ENCODE data around the gene CCDC88A.
"Not testable (repeated sequence)": the region's sequence is repeated elsewhere in the genome, so short reads cannot be mapped to it uniquely, and the experiment has no call there.

- not testable (repeated sequence) for TF ChIP-seq NRF1 (IDR thresholded peaks at IDR 0.05; ENCODE audit: low read depth, low read length); EP300 (IDR thresholded peaks at IDR 0.05; ENCODE audit: borderline replicate concordance in 1 of 2, low read depth in 1 of 2, low read length in 1 of 2); ELF1 (IDR thresholded peaks at IDR 0.05); CTCF (IDR thresholded peaks at IDR 0.05); USF2 (IDR thresholded peaks at IDR 0.05; ENCODE audit: borderline replicate concordance, low read depth, low read length); POLR2AphosphoS5 (IDR thresholded peaks at IDR 0.05; ENCODE audit: low read depth, low read length); MXI1 (IDR thresholded peaks at IDR 0.05; ENCODE audit: low read depth, low read length); ZBTB33 (IDR thresholded peaks at IDR 0.05; ENCODE audit: borderline replicate concordance, low read depth); EZH2phosphoT487 (IDR thresholded peaks at IDR 0.05; ENCODE audit: borderline replicate concordance, low read depth); MEF2A (IDR thresholded peaks at IDR 0.05; ENCODE audit: borderline replicate concordance, low read depth)
- TF ChIP-seq, protein P1, sequence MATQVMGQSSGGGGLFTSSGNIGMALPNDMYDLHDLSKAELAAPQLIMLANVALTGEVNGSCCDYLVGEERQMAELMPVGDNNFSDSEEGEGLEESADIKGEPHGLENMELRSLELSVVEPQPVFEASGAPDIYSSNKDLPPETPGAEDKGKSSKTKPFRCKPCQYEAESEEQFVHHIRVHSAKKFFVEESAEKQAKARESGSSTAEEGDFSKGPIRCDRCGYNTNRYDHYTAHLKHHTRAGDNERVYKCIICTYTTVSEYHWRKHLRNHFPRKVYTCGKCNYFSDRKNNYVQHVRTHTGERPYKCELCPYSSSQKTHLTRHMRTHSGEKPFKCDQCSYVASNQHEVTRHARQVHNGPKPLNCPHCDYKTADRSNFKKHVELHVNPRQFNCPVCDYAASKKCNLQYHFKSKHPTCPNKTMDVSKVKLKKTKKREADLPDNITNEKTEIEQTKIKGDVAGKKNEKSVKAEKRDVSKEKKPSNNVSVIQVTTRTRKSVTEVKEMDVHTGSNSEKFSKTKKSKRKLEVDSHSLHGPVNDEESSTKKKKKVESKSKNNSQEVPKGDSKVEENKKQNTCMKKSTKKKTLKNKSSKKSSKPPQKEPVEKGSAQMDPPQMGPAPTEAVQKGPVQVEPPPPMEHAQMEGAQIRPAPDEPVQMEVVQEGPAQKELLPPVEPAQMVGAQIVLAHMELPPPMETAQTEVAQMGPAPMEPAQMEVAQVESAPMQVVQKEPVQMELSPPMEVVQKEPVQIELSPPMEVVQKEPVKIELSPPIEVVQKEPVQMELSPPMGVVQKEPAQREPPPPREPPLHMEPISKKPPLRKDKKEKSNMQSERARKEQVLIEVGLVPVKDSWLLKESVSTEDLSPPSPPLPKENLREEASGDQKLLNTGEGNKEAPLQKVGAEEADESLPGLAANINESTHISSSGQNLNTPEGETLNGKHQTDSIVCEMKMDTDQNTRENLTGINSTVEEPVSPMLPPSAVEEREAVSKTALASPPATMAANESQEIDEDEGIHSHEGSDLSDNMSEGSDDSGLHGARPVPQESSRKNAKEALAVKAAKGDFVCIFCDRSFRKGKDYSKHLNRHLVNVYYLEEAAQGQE (IDR thresholded peaks at IDR 0.05; ENCODE audit: low read depth, low read length) = not testable (repeated sequence)
Observed at GRCh38 chr2:55279214-55279835, 140.3 kb downstream of the CCDC88A start.
